Endometrial microvascular endothelial cells (primary cell): Measurements from ENCODE around the gene MYO5C. TPM values are rescaled to one million over a fixed set of nuclear protein-coding genes. Genes with fewer than 3 reads are reported as not detected.

ENCODE experiments used
- in situ Hi-C: cut with HindIII; loops from 2 replicates; pipeline ENCODE4 v1.10.0; 2017; ENCODE audit warnings: low sequenced_read_pairs, low pct_unique_long_range_greater_than_20kb; ENCODE audit errors: inconsistent ontology term
- total RNA-seq: library from RNA; depleted of rRNA; stranded (reverse); fragments of >200 nt; gene quantifications from one replicate; pipeline ENCODE4 v1.2.3, GENCODE V29; 2015; ENCODE audit errors: inconsistent ontology term

Gene MYO5C
- total RNA-seq, 1 donor from 2014 or later: 2.7 TPM

GRCh38 chr15:52163321-52164190, 132.0 kb downstream of the MYO5C start:
- in situ Hi-C loops: no loop called here

DNA sequence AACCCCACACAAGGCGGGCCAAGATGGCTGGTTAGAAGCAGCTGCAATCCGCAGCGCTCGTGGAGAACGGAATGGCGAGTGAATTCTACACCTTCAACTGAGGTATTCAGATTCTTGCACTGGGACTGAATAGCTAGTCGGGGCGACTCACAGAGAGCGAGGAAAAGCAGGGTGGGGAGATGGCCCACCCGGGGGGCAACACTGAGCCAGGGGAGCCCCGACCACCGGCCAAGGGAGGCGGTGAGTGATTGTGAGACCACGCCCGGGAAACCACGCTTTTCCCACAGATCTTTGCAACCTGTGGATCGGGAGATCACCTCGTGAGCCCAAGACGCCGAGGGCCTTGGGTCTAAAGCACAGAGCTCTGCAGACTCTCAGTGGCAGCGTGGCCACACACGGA, 132.7 kb downstream of the MYO5C start:
- in situ Hi-C loops: no loop called here

- in situ Hi-C loops: no loop called here
These were observed 133.3 kb downstream of the MYO5C start for GRCh38 chr15:52162260-52162659.

DNA sequence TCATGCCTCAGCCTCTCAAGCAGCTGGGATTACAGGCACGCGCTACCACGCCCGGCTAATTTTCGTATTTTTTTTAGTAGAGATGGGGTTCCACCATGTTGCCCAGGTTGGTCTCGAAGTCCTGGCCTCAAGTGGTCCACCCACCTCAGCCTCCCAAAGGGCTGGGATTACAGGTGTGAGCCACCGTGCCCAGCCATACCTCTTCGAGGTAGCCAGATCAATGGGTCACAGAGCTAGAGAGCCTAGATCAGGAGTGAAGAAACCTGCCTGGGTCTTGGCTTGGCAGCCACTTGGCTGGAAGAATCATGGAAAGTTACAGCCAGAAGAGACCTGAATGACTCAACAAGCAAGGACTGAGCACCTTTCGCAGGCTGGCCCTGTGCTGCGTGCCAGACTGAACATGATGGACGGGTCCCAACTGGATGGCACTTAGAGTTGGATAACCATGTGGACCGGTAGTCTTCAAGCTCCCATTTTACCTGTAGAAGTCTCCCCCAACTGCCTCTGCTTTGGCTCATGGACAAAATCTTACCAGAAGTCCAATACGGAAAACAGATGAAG, 134.1 kb downstream of the MYO5C start:
- in situ Hi-C loops: no loop called here

DNA sequence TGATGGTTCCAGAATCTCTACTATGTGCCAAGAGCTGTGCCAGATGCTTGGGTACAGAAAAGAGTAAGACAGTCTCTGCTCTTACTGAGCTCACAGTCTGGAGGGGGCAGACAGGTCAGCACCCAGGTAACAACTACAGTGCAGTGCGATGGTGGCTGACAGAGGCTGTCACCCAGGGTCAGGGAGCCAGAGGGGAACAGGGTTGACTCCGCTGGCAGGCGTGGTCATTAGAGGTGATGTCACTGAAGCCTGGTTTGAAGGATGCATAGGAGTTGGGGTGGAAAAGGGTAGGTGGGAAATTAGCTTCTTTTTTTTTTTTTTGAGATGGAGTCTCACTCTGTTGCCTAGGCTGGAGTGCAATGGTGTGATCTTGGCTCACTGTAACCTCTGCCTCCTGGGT, 136.0 kb downstream of the MYO5C start:
- in situ Hi-C loops: no loop called here

DNA sequence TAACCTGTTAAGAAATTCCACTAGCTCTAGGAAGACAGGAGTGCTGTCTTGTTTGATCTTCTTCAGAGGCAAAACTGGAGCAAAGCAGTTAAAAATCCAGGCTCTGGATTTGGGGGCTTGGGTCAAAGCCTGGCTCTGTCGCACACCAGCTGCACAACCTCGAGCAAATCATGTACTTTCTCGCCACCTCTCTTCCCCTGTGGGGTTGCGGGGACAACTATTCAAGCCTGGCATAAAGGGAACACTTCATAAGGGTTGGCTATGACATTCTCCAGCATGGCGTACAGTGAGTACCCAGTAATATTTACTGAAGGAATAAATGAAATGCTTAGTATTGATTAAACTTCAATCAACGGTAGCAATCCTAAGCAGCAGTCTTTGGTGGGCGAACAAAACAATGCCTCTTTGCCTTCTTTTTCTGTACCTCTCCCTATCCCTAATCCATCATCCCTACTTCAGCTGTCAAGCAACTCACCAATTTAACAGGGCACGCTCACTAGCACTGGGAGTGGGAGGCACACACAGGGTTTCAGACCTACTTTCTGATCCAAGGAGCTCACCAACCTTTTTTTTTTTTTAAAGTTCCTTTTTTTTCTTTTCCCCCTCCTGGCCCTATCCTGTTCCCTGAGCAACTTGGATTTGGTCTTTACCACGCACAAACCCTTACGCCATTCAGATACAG, 137.4 kb downstream of the MYO5C start:
- in situ Hi-C loops: no loop called here

DNA sequence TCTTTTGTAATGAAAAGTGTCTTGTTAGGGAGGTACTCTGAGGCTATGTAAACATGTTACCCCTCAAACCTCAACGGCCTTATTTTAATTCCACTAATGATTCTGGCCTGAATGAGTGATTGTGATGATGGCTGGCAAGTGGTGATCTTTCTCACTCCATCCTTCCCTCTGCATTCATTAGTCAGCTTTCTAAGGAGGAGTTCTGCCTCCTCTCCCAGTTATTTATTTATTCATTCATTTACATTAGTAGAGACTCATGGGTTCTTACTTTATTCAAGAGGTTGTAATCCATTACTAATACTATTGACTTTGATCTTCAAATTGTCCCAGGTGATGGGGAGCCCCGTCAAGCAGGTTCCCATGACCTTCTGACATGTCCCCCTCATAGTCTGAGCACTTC, 139.7 kb downstream of the MYO5C start:
- in situ Hi-C loops: no loop called here

DNA sequence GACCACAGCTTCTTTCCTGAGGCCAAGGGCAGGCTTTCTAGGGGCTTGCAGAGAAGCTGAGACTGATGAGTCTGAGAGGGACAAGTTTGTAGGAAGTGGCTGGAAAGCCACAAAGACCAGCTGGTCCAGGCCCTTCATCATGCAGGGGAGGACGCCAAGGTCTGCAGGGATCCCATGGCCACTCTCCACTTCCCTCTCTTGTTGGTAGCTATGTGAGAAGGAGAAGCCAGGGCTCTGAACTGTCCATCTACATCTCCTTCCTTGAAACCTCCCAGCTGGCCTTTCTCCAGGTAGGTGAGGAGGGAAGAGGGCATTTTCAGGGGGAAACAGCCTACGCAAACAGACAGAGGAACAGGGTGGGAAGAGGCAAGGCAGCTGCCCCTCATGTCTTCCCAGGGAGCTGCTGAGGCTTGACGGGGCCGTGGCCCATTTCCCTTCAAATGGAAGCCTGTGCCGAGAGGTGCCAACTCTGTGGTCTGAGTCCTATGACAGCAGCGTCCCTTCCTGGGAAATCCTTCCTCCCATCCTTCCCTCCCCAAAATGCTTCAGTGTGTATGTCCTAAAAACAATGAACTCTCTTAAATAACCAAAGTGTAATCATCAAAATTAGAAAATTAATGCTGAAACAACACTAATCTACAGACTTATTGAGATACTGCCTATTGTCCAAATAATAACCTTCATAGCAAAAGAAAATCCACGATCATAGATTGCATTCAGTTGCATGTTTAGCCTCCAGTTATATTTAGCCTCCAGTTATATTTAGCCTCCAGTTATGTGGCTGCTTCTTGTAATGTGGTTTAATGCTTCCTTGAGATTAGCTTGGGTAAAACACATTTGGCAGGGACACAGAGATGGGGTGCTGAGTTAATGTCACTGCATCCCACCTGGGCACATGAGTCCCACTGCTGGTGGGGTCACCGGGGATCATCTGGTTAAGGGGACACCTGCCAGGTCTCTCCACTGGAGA, 140.4 kb downstream of the MYO5C start:
- in situ Hi-C loops: no loop called here

- in situ Hi-C loops: no loop called here
These were observed 141.4 kb downstream of the MYO5C start for GRCh38 chr15:52153900-52154895.

DNA sequence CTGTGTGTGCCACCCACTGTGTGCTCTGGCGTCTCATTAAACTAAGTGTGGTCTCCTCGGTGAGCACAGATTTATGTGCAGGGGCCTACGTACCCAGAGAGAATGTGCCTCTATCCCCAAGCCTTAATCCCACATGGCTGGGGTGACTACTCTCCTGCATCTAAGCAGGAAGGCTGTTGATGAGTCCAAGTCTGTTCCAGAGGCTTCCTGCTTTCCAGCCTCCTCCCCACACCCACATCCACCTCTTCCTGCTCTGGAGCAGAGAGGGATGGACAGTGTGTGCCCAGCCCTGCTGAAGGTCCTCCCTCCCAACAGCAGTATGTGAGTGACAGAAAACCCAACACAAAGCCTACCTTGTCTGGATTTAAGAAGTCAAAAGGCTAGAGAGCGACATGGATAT, 144.3 kb downstream of the MYO5C start:
- in situ Hi-C loops: no loop called here

- in situ Hi-C loops: no loop called here
These were observed 144.7 kb downstream of the MYO5C start for GRCh38 chr15:52150871-52151270.

- in situ Hi-C loops: no loop called here
These were observed 145.4 kb downstream of the MYO5C start for GRCh38 chr15:52150043-52150825.

GRCh38 chr15:52148403-52148802, 147.2 kb downstream of the MYO5C start:
- in situ Hi-C loops: no loop called here

DNA sequence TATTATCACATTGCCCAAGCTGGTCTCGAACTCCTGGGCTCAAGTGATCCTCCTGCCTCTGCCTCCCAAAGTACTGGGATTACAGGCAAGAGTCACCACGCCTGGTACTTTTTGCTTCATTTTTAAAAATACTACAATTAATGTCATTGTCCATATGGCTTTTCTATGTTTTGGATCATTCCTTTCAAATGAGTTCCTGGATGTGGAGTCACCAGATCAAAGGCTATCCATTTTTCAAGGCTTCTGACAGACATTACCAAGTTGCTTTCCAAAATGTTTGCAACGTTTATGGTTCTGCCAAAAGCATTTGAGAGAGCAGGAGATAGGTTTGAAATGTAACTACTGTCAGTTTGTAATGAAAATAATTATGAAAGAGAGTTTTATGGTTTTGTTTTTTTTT, 148.8 kb downstream of the MYO5C start:
- in situ Hi-C loops: no loop called here

DNA sequence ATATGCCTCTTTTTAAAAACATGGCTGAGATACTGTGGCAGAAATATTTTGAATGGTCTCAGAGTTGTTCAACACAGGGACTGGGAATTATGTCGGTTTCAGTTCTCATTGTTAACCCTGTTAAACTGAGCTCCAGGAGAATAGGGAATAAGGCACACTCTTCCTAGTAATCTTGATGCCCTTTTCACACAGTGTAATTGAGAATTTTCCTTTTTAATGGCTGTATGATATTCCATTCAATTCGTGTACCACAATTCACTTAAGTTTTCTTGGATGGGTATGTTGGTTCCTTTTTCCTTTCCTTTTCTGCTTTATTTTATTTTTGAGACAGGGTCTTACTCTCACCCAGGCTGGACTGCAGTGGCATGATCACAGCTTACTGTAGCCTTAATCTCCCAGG, 149.3 kb downstream of the MYO5C start:
- in situ Hi-C loops: no loop called here

DNA sequence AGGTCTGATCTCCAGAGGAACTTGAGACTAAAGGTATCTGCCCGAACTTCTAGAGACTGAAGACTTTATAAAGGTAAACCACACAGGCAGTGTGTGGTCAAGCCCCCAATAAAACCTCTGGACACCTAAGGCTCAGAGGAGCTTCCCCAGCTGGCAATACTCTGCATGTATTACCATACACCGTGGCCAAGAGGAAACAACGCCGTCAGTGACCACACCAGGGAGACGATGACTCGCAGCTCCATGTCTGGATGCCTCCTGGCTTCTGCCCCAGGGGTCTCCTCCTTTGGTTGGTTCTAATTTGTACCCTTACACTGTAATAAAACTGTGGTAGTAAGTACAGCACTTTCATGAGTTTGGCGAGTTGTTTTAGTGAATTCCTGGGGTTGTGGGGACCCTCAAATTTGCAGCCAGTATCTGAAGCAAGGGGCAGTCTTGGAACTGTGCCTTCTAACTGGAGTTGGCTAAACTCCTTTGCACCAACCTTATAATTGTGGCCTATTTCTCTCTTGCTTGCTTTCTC, 150.9 kb downstream of the MYO5C start:
- in situ Hi-C loops: no loop called here

DNA sequence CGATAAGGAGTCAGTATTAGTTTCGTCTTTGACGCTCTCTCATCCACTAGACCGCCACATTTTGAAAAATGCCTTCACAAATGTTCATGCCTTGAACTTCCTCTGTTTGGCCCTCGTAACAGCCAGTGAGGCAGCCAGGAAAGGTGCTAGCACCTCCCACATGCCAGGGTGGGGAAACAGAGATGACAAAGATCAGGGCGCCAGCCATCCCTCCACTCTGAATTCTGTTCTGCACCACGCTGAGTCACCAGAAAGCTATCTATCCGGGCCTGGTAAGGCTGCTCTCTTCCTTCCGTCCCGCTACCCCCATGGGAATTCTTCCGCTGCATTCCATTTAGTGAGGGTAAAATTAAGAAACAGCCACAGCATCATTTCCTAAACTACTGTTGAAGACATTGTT, 151.7 kb downstream of the MYO5C start:
- in situ Hi-C loops: no loop called here
